ENCODE data around the gene TBL1X.

TBL1X gene

GRCh38 chrX:9562851-9563250, 98.0 kb downstream of the TBL1X start:
- no peak for TF ChIP-seq FOXP2 (optimal IDR thresholded peaks at IDR 0.05; ENCODE audit: borderline replicate concordance, extremely low read depth, extremely low read length, insufficient read depth)

- TF ChIP-seq SIN3A (IDR thresholded peaks at IDR 0.05; ENCODE audit: borderline replicate concordance, insufficient read depth, low read length) (no peak), REST (IDR thresholded peaks at IDR 0.05; ENCODE audit: insufficient read depth in 1 of 2, low read depth in 2 of 2, low read length in 2 of 2) (no peak), TAF1 (IDR thresholded peaks at IDR 0.05; ENCODE audit: borderline replicate concordance, insufficient read depth, low read length) (no peak), FOXP2 (optimal IDR thresholded peaks at IDR 0.05; ENCODE audit: borderline replicate concordance, extremely low read depth, extremely low read length, insufficient read depth) (no peak), POLR2AphosphoS5 (IDR thresholded peaks at IDR 0.05; ENCODE audit: low read depth, low read length) (no peak)
Observed at GRCh38 chrX:9566150-9566621, 101.3 kb downstream of the TBL1X start.

GRCh38 chrX:9569876-9570301, 105.0 kb downstream of the TBL1X start:
- no peak for TF ChIP-seq TAF1 (IDR thresholded peaks at IDR 0.05; ENCODE audit: borderline replicate concordance, insufficient read depth, low read length)

- TF ChIP-seq FOXP2 (optimal IDR thresholded peaks at IDR 0.05; ENCODE audit: borderline replicate concordance, extremely low read depth, extremely low read length, insufficient read depth) = no peak
- no peak for TF ChIP-seq REST (IDR thresholded peaks at IDR 0.05; ENCODE audit: insufficient read depth in 1 of 2, low read depth in 2 of 2, low read length in 2 of 2)
- TF ChIP-seq TAF1 (IDR thresholded peaks at IDR 0.05; ENCODE audit: borderline replicate concordance, insufficient read depth, low read length) = no peak
- no peak for TF ChIP-seq SIN3A (IDR thresholded peaks at IDR 0.05; ENCODE audit: borderline replicate concordance, insufficient read depth, low read length)
- TF ChIP-seq POLR2AphosphoS5 (IDR thresholded peaks at IDR 0.05; ENCODE audit: low read depth, low read length) = no peak
Observed at GRCh38 chrX:9573282-9574106, 108.6 kb downstream of the TBL1X start.

- TF ChIP-seq SIN3A (IDR thresholded peaks at IDR 0.05; ENCODE audit: borderline replicate concordance, insufficient read depth, low read length) (no peak), REST (IDR thresholded peaks at IDR 0.05; ENCODE audit: insufficient read depth in 1 of 2, low read depth in 2 of 2, low read length in 2 of 2) (no peak), POLR2AphosphoS5 (IDR thresholded peaks at IDR 0.05; ENCODE audit: low read depth, low read length) (no peak), FOXP2 (optimal IDR thresholded peaks at IDR 0.05; ENCODE audit: borderline replicate concordance, extremely low read depth, extremely low read length, insufficient read depth) (no peak), TAF1 (IDR thresholded peaks at IDR 0.05; ENCODE audit: borderline replicate concordance, insufficient read depth, low read length) (no peak)
Observed at GRCh38 chrX:9576059-9576458, 111.2 kb downstream of the TBL1X start.

GRCh38 chrX:9577555-9577954, 112.7 kb downstream of the TBL1X start:
- TF ChIP-seq REST (IDR thresholded peaks at IDR 0.05; ENCODE audit: insufficient read depth in 1 of 2, low read depth in 2 of 2, low read length in 2 of 2) (no peak), POLR2AphosphoS5 (IDR thresholded peaks at IDR 0.05; ENCODE audit: low read depth, low read length) (no peak), FOXP2 (optimal IDR thresholded peaks at IDR 0.05; ENCODE audit: borderline replicate concordance, extremely low read depth, extremely low read length, insufficient read depth) (no peak), SIN3A (IDR thresholded peaks at IDR 0.05; ENCODE audit: borderline replicate concordance, insufficient read depth, low read length) (no peak), TAF1 (IDR thresholded peaks at IDR 0.05; ENCODE audit: borderline replicate concordance, insufficient read depth, low read length) (no peak)
